ENCODE data around the gene ACVR1B.

ACVR1B gene

DNA sequence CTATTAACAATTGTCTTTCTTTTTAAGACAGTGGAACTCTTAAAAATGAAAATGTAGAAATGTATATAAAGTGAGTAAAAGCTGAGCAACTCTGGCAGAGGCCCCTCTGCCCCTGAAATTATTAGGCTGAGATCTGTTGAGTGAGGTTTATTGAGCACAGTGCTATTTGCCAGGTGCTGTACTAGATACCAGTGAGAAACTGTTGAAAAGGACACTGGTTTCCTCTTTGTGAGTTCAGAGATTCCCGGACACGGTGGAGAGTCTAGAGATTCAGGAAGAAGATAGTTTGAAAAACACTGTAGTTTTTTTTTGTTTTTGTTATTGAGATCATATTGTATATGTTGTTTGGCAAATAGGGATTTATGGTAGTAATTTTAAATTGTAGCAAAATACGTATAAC lies 11.2 kb downstream of the ACVR1B start:
- H4K20me1 ChIP-seq (ENCODE audit: insufficient read depth, low read length), result peaks cover 19% of the 10 kb centered on the region; the same call in 1 of the 2 replicates
- H3K9me3 ChIP-seq (ENCODE audit: insufficient read depth, low read length, severe bottlenecking), result no peaks in the 10 kb centered on the region
- H3K4me3 ChIP-seq (ENCODE audit: low read depth in 1 of 2, low read length in 2 of 2), result no peak overlapping the region
- peaks cover 61% of the 10 kb centered on the region for H3K79me2 ChIP-seq (ENCODE audit: insufficient read depth, low read length)
- H3K4me1 ChIP-seq (ENCODE audit: insufficient read depth, low read length), result no peaks in the 10 kb centered on the region
- H3K27me3 ChIP-seq (ENCODE audit: insufficient read depth, low read length, poor library complexity), result no peaks in the 10 kb centered on the region
- no peak overlapping the region for H3K9ac ChIP-seq (ENCODE audit: low read depth, low read length)
- no peak overlapping the region for H2AFZ ChIP-seq (ENCODE audit: low read depth, low read length)
- H3K4me2 ChIP-seq (ENCODE audit: insufficient read depth, low read length), result no peak overlapping the region
- H3K36me3 ChIP-seq (ENCODE audit: insufficient read depth, low read length), result 0 out of 2 replicates have a peak, but pooled peaks cover 6% of the 10 kb centered on the region
- ATAC-seq (ENCODE audit: insufficient read depth, low read depth) (no peak), DNase-seq (no peak)
- H3K27ac ChIP-seq (ENCODE audit: low read length), result no peak overlapping the region
- TF ChIP-seq, protein P1, sequence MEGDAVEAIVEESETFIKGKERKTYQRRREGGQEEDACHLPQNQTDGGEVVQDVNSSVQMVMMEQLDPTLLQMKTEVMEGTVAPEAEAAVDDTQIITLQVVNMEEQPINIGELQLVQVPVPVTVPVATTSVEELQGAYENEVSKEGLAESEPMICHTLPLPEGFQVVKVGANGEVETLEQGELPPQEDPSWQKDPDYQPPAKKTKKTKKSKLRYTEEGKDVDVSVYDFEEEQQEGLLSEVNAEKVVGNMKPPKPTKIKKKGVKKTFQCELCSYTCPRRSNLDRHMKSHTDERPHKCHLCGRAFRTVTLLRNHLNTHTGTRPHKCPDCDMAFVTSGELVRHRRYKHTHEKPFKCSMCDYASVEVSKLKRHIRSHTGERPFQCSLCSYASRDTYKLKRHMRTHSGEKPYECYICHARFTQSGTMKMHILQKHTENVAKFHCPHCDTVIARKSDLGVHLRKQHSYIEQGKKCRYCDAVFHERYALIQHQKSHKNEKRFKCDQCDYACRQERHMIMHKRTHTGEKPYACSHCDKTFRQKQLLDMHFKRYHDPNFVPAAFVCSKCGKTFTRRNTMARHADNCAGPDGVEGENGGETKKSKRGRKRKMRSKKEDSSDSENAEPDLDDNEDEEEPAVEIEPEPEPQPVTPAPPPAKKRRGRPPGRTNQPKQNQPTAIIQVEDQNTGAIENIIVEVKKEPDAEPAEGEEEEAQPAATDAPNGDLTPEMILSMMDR (IDR thresholded peaks at IDR 0.05; ENCODE audit: borderline replicate concordance, extremely low read depth, low read length, poor library complexity, severe bottlenecking), result no peak
- TF ChIP-seq EZH2 (IDR thresholded peaks at IDR 0.05; ENCODE audit: borderline replicate concordance, low read depth, low read length, severe bottlenecking), result no peak

DNA sequence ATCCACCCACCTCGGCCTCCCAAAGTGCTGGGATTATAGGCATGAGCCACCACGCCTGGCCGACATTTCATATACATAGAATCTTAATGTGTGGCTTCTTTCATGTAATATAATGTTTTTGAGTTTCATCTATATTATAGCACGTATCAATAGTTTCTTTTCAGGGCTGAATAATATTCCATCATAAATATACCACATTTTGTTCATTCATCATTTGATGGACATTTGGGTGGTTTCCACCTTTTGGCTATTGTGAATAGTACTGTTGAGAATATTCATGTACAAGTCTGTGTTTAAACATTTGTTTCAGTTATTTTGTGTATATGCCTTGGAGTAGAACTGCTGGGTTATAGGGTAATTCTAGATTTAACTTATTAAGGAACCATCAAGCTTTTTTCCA lies 12.0 kb downstream of the ACVR1B start:
- TF ChIP-seq, protein P1 (IDR thresholded peaks at IDR 0.05; ENCODE audit: borderline replicate concordance, extremely low read depth, low read length, poor library complexity, severe bottlenecking), result no peak
- TF ChIP-seq EZH2 (IDR thresholded peaks at IDR 0.05; ENCODE audit: borderline replicate concordance, low read depth, low read length, severe bottlenecking), result no peak
- ATAC-seq (ENCODE audit: insufficient read depth, low read depth) (no peak), DNase-seq (no peak)
- H3K27me3 ChIP-seq (ENCODE audit: insufficient read depth, low read length, poor library complexity), result no peaks in the 10 kb centered on the region
- no peaks in the 10 kb centered on the region for H3K4me1 ChIP-seq (ENCODE audit: insufficient read depth, low read length)
- no peak overlapping the region for H3K4me3 ChIP-seq (ENCODE audit: low read depth in 1 of 2, low read length in 2 of 2)
- H3K4me2 ChIP-seq (ENCODE audit: insufficient read depth, low read length), result no peak overlapping the region
- 0 out of 2 replicates have a peak, but pooled peaks cover 6% of the 10 kb centered on the region for H3K36me3 ChIP-seq (ENCODE audit: insufficient read depth, low read length)
- H4K20me1 ChIP-seq (ENCODE audit: insufficient read depth, low read length), result peaks cover 22% of the 10 kb centered on the region; the same call in 1 of the 2 replicates
- H3K9me3 ChIP-seq (ENCODE audit: insufficient read depth, low read length, severe bottlenecking), result no peaks in the 10 kb centered on the region
- H3K27ac ChIP-seq (ENCODE audit: low read length), result no peak overlapping the region
- H3K79me2 ChIP-seq (ENCODE audit: insufficient read depth, low read length), result peaks cover 57% of the 10 kb centered on the region
- no peak overlapping the region for H3K9ac ChIP-seq (ENCODE audit: low read depth, low read length)
- no peak overlapping the region for H2AFZ ChIP-seq (ENCODE audit: low read depth, low read length)

DNA sequence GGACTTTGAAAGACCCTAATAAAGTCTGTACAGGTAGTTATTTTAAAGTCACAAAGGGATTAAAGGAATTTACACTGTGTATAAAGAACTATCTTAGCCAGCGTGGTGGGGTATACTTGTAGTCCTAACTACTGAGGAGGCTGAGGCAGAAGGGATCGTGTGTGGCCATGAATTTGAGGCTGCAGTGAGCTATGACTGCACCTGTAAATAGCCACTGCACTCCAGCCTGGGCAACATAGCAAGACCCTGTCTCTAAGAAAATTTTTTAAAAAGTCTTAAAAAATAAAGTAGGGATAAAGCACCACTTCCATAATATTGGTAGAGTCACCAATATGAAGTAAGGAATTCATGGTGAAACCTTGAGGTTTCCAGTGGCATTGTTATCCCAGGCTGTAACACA lies 18.1 kb downstream of the ACVR1B start:
- no peak for ATAC-seq (ENCODE audit: insufficient read depth, low read depth)
- peaks cover 48% of the 10 kb centered on the region; the same call in 1 of the 2 replicates for H4K20me1 ChIP-seq (ENCODE audit: insufficient read depth, low read length)
- H3K36me3 ChIP-seq (ENCODE audit: insufficient read depth, low read length), result no peaks in the 10 kb centered on the region
- peaks cover 60% of the 10 kb centered on the region for H3K79me2 ChIP-seq (ENCODE audit: insufficient read depth, low read length)
- peaks cover 11% of the 10 kb centered on the region for H3K4me1 ChIP-seq (ENCODE audit: insufficient read depth, low read length)
- H3K27ac ChIP-seq (ENCODE audit: low read length), result no peak overlapping the region
- no peak overlapping the region for H3K9ac ChIP-seq (ENCODE audit: low read depth, low read length)
- no peak overlapping the region for H3K4me3 ChIP-seq (ENCODE audit: low read depth in 1 of 2, low read length in 2 of 2)
- no peak overlapping the region for H3K4me2 ChIP-seq (ENCODE audit: insufficient read depth, low read length)
- no peak overlapping the region for H2AFZ ChIP-seq (ENCODE audit: low read depth, low read length)
- no peaks in the 10 kb centered on the region for H3K27me3 ChIP-seq (ENCODE audit: insufficient read depth, low read length, poor library complexity)
- no peak for DNase-seq
- no peak for TF ChIP-seq EZH2 (IDR thresholded peaks at IDR 0.05; ENCODE audit: borderline replicate concordance, low read depth, low read length, severe bottlenecking)
- H3K9me3 ChIP-seq (ENCODE audit: insufficient read depth, low read length, severe bottlenecking), result no peaks in the 10 kb centered on the region

DNA sequence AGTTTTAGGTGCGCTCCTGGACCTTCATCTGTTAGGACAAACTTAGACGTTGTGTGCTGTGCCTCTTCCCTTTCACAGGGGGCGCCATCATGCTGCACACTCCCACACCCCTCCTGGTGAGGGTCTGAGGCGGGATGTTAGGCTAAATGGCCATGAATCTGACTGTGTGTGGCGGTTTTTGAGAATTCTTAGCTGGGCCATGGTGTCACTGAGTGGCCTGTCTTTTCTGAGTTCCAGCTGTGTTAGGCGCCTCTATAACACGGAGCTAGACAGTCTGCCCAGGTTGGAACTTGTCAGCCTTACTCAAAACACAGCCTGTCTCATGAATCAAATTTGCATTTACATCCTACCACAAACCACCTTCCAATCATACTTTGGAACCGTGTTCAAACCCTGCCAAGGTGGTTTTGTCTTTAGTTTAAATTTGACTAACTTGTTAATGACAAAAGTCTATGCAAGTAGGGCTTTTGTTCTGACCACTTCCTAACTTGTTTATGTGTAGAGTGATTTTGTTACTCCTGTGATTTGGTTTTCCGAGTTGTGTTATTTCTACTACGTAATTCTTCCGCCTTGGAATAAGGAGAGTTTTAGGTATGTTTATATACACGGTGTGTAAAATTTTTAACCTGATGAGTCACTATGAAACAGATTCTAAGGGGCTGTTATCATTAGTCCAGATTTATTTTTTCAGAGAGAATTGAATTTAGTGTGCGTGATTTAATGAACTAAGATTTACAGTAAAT lies 19.6 kb downstream of the ACVR1B start:
- TF ChIP-seq, protein P1 (IDR thresholded peaks at IDR 0.05; ENCODE audit: borderline replicate concordance, extremely low read depth, low read length, poor library complexity, severe bottlenecking), result peak; percentile 68
- no peak for TF ChIP-seq EZH2 (IDR thresholded peaks at IDR 0.05; ENCODE audit: borderline replicate concordance, low read depth, low read length, severe bottlenecking)
- Histone ChIP-seq H3K9ac (ENCODE audit: low read depth, low read length) (no peak overlapping the region), H2AFZ (ENCODE audit: low read depth, low read length) (no peak overlapping the region)

More for the DNA sequence above, 19.6 kb downstream of the ACVR1B start:
- no peak for DNase-seq
- Histone ChIP-seq H3K79me2 (ENCODE audit: insufficient read depth, low read length) (peaks cover 50% of the 10 kb centered on the region), H3K4me1 (ENCODE audit: insufficient read depth, low read length) (peaks cover 13% of the 10 kb centered on the region), H3K9me3 (ENCODE audit: insufficient read depth, low read length, severe bottlenecking) (no peaks in the 10 kb centered on the region), H3K4me3 (ENCODE audit: low read depth in 1 of 2, low read length in 2 of 2) (no peak overlapping the region), H3K36me3 (ENCODE audit: insufficient read depth, low read length) (peaks cover 9% of the 10 kb centered on the region), H3K27me3 (ENCODE audit: insufficient read depth, low read length, poor library complexity) (no peaks in the 10 kb centered on the region), H3K4me2 (ENCODE audit: insufficient read depth, low read length) (no peak overlapping the region), H3K27ac (ENCODE audit: low read length) (no peak overlapping the region), H4K20me1 (ENCODE audit: insufficient read depth, low read length) (peaks cover 48% of the 10 kb centered on the region; the same call in 1 of the 2 replicates)
- peak; percentile 54 for ATAC-seq (ENCODE audit: insufficient read depth, low read depth)

All from DND-41 (cell line).